B cell (primary cell): ENCODE measurements around the gene ANKRD61. TPM values are rescaled to one million over a fixed set of nuclear protein-coding genes. Genes with fewer than 3 reads are reported as not detected.

ENCODE experiments used
- ATAC-seq: fragments of 200-7000 bp; cut with Tn5 transposase; one replicate; pipeline ENCODE4 v1.10.0; 2021; ENCODE audit warnings: low read depth, mild to moderate bottlenecking, moderate number of reproducible peaks, moderate library complexity
- CTCF ChIA-PET: fragments of 350-600 bp; sonication (Branson Sonifier 250); formaldehyde crosslinking; loops from one replicate; lab custom pipeline; 2021; ENCODE audit warnings: antibody characterized with exemption, inconsistent platforms; lab: Charles Lee
- POLR2A ChIA-PET: fragments of 350-600 bp; sonication (Branson Sonifier 250); formaldehyde crosslinking; loops from one replicate; lab custom pipeline; 2021; ENCODE audit warnings: antibody characterized with exemption; lab: Charles Lee
- DNase-seq: peaks from one replicate; pipeline ENCODE4 v3.0.0; 2013
- H2AFZ ChIP-seq: 2 replicates; pipeline ENCODE4 v1.6.1; 2012; ENCODE audit warnings: mild to moderate bottlenecking, low read depth, low read length; ENCODE audit not compliant: insufficient read depth, poor library complexity, severe bottlenecking
- H3K27ac ChIP-seq, 2 donors: 1 replicate in 1 of 2; 2 replicates in 1 of 2; pipeline ENCODE4 v1.5.1; 2012 to 2013; ENCODE audit warnings: low read length in 2 of 2, mild to moderate bottlenecking in 2 of 2, moderate library complexity in 1 of 2
- H3K27me3 ChIP-seq, 4 experiments: fragments of 200-600 bp in 1 of 4; sonication (generic) in 1 of 4; replicated peaks in 1 of 4; 1 replicate in 2 of 4; 2 replicates in 2 of 4; pipeline versions ENCODE4 v1.6.1 to v1.7.0; 2013 to 2016; ENCODE audit warnings: low read length in 3 of 4, mild to moderate bottlenecking in 2 of 4, mixed read lengths in 1 of 4, moderate library complexity in 1 of 4; ENCODE audit not compliant: insufficient read depth in 4 of 4, control insufficient read depth in 3 of 4; ENCODE audit errors: control extremely low read depth in 1 of 4
- H3K36me3 ChIP-seq, 2 experiments: replicated peaks in 1 of 2; 1 replicate in 1 of 2; 2 replicates in 1 of 2; pipeline versions ENCODE4 v1.6.1 to v1.7.1; 2013; ENCODE audit warnings: low read length in 1 of 2; ENCODE audit not compliant: insufficient read depth in 2 of 2, control insufficient read depth in 1 of 2; ENCODE audit errors: control extremely low read depth in 1 of 2, extremely low read depth in 1 of 2
- H3K4me1 ChIP-seq, 2 donors: fragments of 200-600 bp in 1 of 2; sonication (generic) in 1 of 2; 1 replicate in 1 of 2; 2 replicates in 1 of 2; pipeline versions ENCODE4 v1.5.1 to v1.6.1; 2013 to 2017; ENCODE audit warnings: low read length in 2 of 2; ENCODE audit not compliant: control insufficient read depth in 2 of 2, insufficient read depth in 2 of 2
- H3K4me2 ChIP-seq: replicated peaks from 2 replicates; pipeline ENCODE3; 2012; ENCODE audit warnings: mild to moderate bottlenecking, low read depth, low read length; ENCODE audit not compliant: poor library complexity, severe bottlenecking
- H3K4me3 ChIP-seq, 5 experiments: fragments of 200-600 bp in 1 of 5; sonication (generic) in 1 of 5; 1 replicate in 3 of 5; 2 replicates in 2 of 5; pipeline versions ENCODE4 v1.5.1 to v1.7.0; 2011 to 2016; ENCODE audit warnings: low read length in 4 of 5, mild to moderate bottlenecking in 4 of 5, low read depth in 2 of 5, control low read depth in 1 of 5, moderate library complexity in 1 of 5; ENCODE audit not compliant: insufficient read depth in 1 of 5; ENCODE audit errors: control extremely low read depth in 1 of 5, extremely low read depth in 1 of 5
- H3K79me2 ChIP-seq: fragments of 200-600 bp; sonication (generic); one replicate; pipeline ENCODE4 v1.6.0; 2016; ENCODE audit warnings: low read length; ENCODE audit not compliant: control insufficient read depth, insufficient read depth
- H3K9ac ChIP-seq: fragments of 200-600 bp; sonication (generic); 2 replicates; pipeline ENCODE4 v1.6.1; 2017; ENCODE audit warnings: mild to moderate bottlenecking, low read length, moderate library complexity
- H3K9me3 ChIP-seq, 3 donors: one replicate each; pipeline versions ENCODE4 v1.6.1 to v1.7.1; 2013; ENCODE audit warnings: low read length in 2 of 3; ENCODE audit not compliant: control insufficient read depth in 2 of 3, insufficient read depth in 1 of 3; ENCODE audit errors: control extremely low read depth in 1 of 3
- H4K20me1 ChIP-seq: 2 replicates; pipeline ENCODE4 v1.6.0; 2012; ENCODE audit warnings: mild to moderate bottlenecking, low read length; ENCODE audit not compliant: insufficient read depth, control insufficient read depth, poor library complexity, severe bottlenecking
- H3K27ac Mint-ChIP-seq: one replicate; pipeline ENCODE4 v1.8.0; 2021; ENCODE audit warnings: mixed read lengths
- H3K27me3 Mint-ChIP-seq: one replicate; pipeline ENCODE4 v1.8.0; 2021; ENCODE audit warnings: mixed read lengths
- H3K4me1 Mint-ChIP-seq: one replicate; pipeline ENCODE4 v1.8.0; 2021; ENCODE audit warnings: mixed read lengths
- H3K4me3 Mint-ChIP-seq: one replicate; pipeline ENCODE4 v1.8.0; 2021; ENCODE audit warnings: mixed read lengths
- H3K9me3 Mint-ChIP-seq: one replicate; pipeline ENCODE4 v1.8.0; 2022; ENCODE audit warnings: mixed read lengths; ENCODE audit not compliant: insufficient read depth
- EZH2 ChIP-seq: IDR thresholded peaks from 2 replicates; pipeline ENCODE4 v1.6.1; 2012; ENCODE audit warnings: borderline replicate concordance, low read depth, mild to moderate bottlenecking, moderate library complexity, low read length; ENCODE audit not compliant: insufficient read depth, poor library complexity, severe bottlenecking
- WGBS: methylation state at CpG from one replicate; pipeline ENCODE4 v1.1.5; 2013; ENCODE audit warnings: missing lambda C conversion rate; ENCODE audit not compliant: insufficient coverage; 5-methylcytosine and 5-hydroxymethylcytosine counted together
- intact Hi-C: fragments of 100-400 bp; cut with micrococcal nuclease; formaldehyde crosslinking; loops from one replicate; pipeline ENCODE4 v1.10.0; 2022
- polyA plus RNA-seq: library from polyadenylated mRNA; depleted of rRNA; stranded (reverse); fragments of >200 nt; gene quantifications from 2 replicates; pipeline ENCODE4 v1.2.3, GENCODE V29; 2012
- total RNA-seq, 2 donors: library from RNA; stranded (reverse); fragments of 120-200 nt in 1 of 2; gene quantifications; 1 replicate in 1 of 2; 2 replicates in 1 of 2; pipeline versions ENCODE4 v1.2.3 to v1.2.4, GENCODE V29; 2013 to 2022
- TF ChIP-seq, protein P1 (sequence below): fragments of 200-600 bp; IDR thresholded peaks from one replicate; pipeline ENCODE4 v1.8.0; 2022; ENCODE audit warnings: antibody characterized with exemption, mild to moderate bottlenecking

ANKRD61 gene
- total and polyA plus RNA-seq, 2 donors (not counting 1 experiment from before 2014, with no cell fraction given), result 0.13 TPM; not detected in 1

DNA sequence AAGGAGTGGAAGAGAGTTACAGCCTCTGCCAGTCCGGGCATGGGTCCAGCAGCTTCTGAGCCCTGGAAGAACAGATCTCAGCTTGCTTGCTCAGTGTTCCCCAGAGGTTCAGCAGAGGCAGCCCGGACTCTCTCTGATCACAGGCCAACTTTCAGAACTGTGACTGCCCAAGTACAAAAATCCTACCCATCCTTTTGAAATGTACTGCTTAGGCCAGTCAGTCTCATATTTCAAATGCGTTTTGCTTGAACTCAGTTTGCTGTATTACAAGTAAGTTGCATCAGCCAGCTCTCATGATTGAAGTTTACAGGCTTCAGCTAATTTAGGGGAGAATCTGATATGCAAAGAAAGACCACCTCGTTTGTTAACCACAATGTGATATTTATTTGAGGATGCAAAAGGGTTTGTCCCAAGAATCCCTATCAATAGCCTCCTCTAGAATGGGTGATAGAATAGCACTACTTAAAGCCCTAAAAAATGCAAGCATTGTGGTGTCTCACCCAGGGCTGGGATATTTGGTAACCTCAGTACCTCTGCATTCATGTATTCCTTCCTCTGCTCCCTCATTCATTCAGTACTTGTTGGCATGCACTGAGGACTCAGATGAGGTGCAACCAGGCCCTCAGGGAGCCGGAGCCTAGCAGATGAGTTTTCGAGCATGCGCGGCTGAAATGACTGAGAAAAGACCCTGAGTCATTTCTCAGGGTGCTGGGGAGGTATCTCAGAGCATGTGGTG lies 15.1 kb upstream of the ANKRD61 start:
- ChIA-PET POLR2A (no interaction called here), CTCF (interaction anchor here (0.8 to 1.2 kb wide), 2 partner anchors 91 to 307 kb away, joined by 4 to 6 read pairs; no protein-coding TSS in a partner anchor)
- Mint-ChIP-seq H3K4me3 (no peak overlapping the region), H3K27ac (peak overlapping the region; percentile 66), H3K4me1 (peaks cover 16% of the 10 kb centered on the region), H3K9me3 (no peaks in the 10 kb centered on the region), H3K27me3 (no peaks in the 10 kb centered on the region)
- 70% methylated on average over 5 of the region's 8 CpGs for WGBS
- H3K79me2 ChIP-seq, result peaks cover 26% of the 10 kb centered on the region
- peaks cover 4 to 41% of the 10 kb centered on the region in 2 experiments for H3K36me3 ChIP-seq
- DNase-seq, result no peak
- no peaks in the 10 kb centered on the region for H3K4me1 ChIP-seq
- peak overlapping the region in 1 of 2 donors; percentile 36 for H3K27ac ChIP-seq
- no peak for ATAC-seq
- TF ChIP-seq, protein P1, sequence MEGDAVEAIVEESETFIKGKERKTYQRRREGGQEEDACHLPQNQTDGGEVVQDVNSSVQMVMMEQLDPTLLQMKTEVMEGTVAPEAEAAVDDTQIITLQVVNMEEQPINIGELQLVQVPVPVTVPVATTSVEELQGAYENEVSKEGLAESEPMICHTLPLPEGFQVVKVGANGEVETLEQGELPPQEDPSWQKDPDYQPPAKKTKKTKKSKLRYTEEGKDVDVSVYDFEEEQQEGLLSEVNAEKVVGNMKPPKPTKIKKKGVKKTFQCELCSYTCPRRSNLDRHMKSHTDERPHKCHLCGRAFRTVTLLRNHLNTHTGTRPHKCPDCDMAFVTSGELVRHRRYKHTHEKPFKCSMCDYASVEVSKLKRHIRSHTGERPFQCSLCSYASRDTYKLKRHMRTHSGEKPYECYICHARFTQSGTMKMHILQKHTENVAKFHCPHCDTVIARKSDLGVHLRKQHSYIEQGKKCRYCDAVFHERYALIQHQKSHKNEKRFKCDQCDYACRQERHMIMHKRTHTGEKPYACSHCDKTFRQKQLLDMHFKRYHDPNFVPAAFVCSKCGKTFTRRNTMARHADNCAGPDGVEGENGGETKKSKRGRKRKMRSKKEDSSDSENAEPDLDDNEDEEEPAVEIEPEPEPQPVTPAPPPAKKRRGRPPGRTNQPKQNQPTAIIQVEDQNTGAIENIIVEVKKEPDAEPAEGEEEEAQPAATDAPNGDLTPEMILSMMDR, result no peak
- TF ChIP-seq EZH2, result no peak
- H3K4me2 ChIP-seq, result no peak overlapping the region
- H2AFZ ChIP-seq, result no peak overlapping the region
- intact Hi-C loops, result no loop called here
- H3K9me3 ChIP-seq, result no peaks in the 10 kb centered on the region
- H3K27me3 ChIP-seq, result no peaks in the 10 kb centered on the region
- H4K20me1 ChIP-seq, result peaks cover 4% of the 10 kb centered on the region
- no peak overlapping the region for H3K4me3 ChIP-seq
- no peak overlapping the region for H3K9ac ChIP-seq

- no peak overlapping the region for H2AFZ ChIP-seq
- peaks cover 23% of the 10 kb centered on the region for H3K79me2 ChIP-seq
- intact Hi-C loops, result no loop called here
- CTCF ChIA-PET, result no interaction called here
- peaks cover 6 to 47% of the 10 kb centered on the region in 2 experiments for H3K36me3 ChIP-seq
- H4K20me1 ChIP-seq, result no peaks in the 10 kb centered on the region
- 89% methylated on average over 7 of the region's 8 CpGs for WGBS
- Mint-ChIP-seq H3K27ac (peak overlapping the region; percentile 66), H3K27me3 (no peaks in the 10 kb centered on the region), H3K9me3 (no peaks in the 10 kb centered on the region), H3K4me1 (peaks cover 13% of the 10 kb centered on the region), H3K4me3 (no peak overlapping the region)
- ATAC-seq (no peak), DNase-seq (no peak)
- H3K27me3 ChIP-seq, result no peaks in the 10 kb centered on the region
- H3K4me1 ChIP-seq, result no peaks in the 10 kb centered on the region
- no peak overlapping the region for H3K4me2 ChIP-seq
- no peak overlapping the region for H3K27ac ChIP-seq
- no peak overlapping the region for H3K9ac ChIP-seq
- H3K9me3 ChIP-seq, result no peaks in the 10 kb centered on the region
- POLR2A ChIA-PET, result interaction anchor here (0.5 kb wide), 1 partner anchor 41 kb away, joined by 3 read pairs; no protein-coding TSS in a partner anchor
- TF ChIP-seq, protein P1, result no peak
- TF ChIP-seq EZH2, result no peak
- H3K4me3 ChIP-seq, result no peak overlapping the region
These were observed 14.6 kb upstream of the ANKRD61 start for GRCh38 chr7:6016653-6016966.
